GM18520 (cell line): ENCODE results near the gene SNX3.
"Not testable (repeated sequence)": the region's sequence is repeated elsewhere in the genome, so short reads cannot be mapped to it uniquely, and the experiment has no call there.

ENCODE experiments used
- ATAC-seq: cut with Tn5 transposase; IDR thresholded peaks from one replicate; pipeline ENCODE4 v1.9.1; 2021; ENCODE audit not compliant: unreplicated experiment

The SNX3 gene

GRCh38 chr6:108260809-108261569, at the start of gene SNX3:
TSS of gene SNX3 (minus strand) at chr6:108261040. CDS start at chr6:108260921, 119 bp downstream.
- ATAC-seq, result peak; percentile 83

DNA sequence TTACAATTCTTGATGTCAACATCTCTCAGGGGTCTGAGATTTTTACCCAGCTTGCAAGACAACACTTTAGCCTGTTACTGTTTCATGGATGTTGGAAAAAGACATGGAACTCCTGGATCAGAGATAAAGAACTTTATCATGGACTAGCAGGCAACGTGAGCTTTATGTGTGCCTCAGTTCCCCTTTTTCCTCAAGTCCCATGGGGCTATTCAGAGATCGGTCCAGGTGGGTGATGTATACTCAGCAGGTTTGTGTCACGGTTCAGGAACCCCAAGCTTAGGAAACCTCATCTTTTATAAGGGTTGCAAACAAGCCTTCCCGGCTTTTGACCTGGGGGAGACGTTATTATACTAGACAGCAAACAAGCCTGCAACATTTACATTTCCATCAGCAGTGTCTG, 49.0 kb upstream of the SNX3 start:
- ATAC-seq, result no peak

GRCh38 chr6:108308641-108309040, 47.8 kb upstream of the SNX3 start:
- not testable (repeated sequence) for ATAC-seq

- ATAC-seq, result no peak
Observed at GRCh38 chr6:108304646-108305045, 43.8 kb upstream of the SNX3 start.

GRCh38 chr6:108302386-108302785, 41.5 kb upstream of the SNX3 start:
- ATAC-seq, result no peak

DNA sequence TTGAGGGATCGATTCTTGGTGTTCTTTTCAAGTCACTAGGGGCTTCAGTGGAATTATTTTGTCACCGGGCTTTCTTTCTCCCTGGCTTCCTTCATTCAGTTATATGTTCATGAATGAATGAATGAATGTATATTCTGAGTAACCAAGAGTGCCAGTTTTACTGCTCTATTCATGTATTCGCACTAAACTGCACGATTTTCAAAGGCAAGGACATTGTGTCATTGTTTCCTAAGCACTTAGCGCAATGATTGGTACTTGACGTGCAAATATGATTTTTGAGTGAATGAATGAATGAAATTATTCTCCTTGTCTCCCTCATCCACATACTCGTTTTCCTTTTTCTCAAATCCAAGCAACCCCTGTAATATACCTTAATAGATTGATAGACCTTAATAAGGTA, 34.8 kb upstream of the SNX3 start:
- no peak for ATAC-seq

DNA sequence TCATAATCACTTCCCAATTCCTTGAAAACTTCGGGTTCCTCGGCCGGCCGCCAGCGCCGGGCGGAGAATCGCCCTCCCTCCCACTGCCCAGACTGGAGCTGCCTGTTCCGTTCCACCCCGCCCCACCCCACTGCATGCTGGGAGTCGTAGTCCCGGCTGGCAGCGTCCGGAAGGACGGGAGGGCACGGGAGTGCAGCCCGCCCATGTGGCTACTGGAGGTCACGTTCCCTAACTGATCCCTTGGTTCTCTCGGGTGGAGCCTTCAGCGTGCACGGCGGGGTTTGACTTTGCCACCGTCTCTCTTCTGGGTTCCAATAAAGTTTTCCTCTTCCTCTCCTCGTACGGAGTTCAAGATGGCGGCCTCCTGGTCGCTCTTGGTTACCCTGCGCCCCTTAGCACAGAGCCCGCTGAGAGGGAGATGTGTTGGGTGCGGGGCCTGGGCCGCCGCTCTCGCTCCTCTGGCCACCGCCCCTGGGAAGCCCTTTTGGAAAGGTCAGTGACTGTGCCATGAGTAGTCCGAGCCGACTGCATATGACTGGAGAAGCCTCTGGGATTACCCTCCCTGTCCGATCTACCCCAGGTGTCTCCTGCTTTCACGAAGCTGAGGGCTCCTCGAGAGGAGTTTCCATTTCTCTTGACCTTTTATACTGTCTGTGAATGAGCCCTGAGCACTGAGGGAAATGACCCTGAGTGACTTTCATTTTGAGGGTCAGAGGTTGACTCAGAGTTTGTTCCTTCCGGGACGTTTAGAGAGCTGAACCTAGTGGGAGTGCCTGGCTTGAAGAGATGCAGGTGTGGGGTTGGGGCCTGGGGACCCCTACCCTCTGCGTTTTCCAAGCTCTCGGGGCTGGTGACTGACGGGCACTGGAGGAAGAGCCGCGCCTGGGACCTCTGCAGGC, 34.1 kb upstream of the SNX3 start, which contains the start of gene AFG1L:
Gene AFG1L, plus strand, starts transcription at position 328 of the 899 bp plus-strand sequence. Its CDS starts 26 bp downstream, at position 354.
- peak; percentile 62 for ATAC-seq

DNA sequence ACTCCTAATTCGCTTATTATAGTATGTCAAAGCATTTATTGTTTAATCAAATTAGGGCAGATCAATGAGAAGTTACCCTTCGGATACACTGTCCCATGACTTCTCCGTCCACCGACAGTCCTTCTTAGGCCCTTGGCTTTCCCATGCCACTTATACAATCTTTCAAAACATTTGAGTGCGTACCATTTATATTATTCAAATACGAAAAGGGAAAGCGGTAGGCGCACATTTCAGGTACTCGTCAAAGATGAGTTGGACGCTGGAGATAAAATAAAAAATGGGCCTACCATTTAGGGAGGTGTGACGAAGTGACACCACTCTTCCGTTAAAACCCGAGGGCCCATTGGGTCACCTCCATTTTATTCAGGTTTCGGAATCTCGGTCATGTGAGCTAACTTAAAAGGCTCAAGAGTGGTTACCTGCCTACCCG, 33.5 kb upstream of the SNX3 start:
- peak; percentile 5 for ATAC-seq

DNA sequence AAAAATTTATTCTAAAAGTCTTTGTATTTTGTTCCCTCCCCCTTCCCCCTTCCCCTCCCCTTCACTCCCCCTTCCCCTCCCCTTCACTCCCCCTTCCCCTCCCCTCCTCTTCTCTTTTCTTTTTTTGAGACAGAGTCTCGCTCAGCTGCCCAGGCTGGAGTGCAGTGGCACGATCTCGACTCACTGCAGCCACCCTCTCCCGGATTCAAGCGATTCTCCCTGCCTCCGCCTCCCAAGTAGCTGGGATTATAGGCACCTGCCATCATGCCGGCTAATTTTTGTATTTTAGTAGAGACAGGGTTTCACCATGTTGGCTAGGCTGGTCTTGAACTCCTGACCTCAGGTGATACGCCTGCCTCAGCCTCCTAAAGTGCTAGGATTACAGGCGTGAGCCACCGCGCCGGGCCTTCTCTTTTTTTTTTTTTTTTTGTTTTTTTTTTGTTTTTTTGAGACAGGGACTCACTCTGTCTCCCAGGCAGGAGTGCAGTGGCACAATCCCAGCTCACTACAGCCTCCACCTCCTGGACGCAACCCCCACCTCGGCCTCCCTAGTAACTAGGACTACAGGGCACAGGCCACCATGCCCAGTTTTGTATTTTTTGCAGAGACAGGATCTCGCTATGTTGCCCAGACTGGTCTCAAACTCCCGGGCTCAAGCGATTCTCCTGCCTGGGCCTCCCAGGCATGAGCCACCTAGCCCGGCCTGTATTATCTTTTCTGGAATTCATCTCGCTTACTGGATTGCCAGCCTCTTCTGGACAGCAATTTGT, 32.9 kb upstream of the SNX3 start:
- ATAC-seq, result no peak

GRCh38 chr6:108292561-108292960, 31.7 kb upstream of the SNX3 start:
- ATAC-seq, result not testable (repeated sequence)

GRCh38 chr6:108291091-108291490, 30.3 kb upstream of the SNX3 start:
- ATAC-seq, result no peak

DNA sequence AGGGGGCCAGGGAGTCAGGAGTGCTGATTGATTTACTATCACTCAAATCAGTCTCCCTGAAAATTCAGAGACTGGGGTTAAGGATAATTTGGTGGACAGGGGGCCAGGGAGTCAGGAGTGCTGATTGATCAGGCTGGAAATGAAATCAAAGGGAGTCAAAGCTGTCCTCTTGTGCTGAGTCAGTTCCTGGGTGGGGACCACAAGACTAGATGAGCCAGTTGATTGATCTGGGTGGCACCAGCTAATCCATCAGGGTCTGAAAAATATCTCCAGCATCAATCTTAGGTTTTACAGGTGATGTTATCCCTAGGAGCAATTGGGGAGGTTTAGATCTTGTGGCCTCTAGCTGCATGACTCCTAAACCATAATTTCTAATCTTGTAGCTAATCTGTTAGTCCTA, 27.9 kb upstream of the SNX3 start:
- no peak for ATAC-seq

GRCh38 chr6:108287373-108287772, 26.5 kb upstream of the SNX3 start:
- no peak for ATAC-seq

- ATAC-seq, result no peak
Observed at GRCh38 chr6:108286366-108286765, 25.5 kb upstream of the SNX3 start.

- ATAC-seq, result no peak
Observed at GRCh38 chr6:108285381-108285780, 24.5 kb upstream of the SNX3 start.

DNA sequence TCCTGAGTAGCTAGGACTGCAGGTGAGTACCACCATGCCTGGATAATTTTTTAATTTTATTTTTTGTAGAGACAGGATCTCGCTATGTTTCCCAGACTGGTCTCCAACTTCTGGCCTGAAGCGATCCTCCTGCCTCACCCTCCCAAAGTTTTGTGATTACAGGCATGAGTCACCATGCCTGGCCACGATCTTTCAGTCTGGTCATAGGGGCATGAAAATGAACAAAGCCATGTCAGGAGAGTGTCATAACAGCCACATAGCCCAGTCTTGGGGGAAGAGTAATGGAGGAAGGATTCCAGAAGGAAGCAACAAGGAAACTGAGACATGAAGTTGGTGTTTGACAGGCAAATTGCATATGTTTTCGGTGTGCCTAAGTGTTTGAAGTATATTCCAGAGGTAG, 17.0 kb upstream of the SNX3 start:
- ATAC-seq, result no peak

- no peak for ATAC-seq
Observed at GRCh38 chr6:108277295-108277694, 16.5 kb upstream of the SNX3 start.

- ATAC-seq, result no peak
Observed at GRCh38 chr6:108275976-108276375, 15.1 kb upstream of the SNX3 start.

DNA sequence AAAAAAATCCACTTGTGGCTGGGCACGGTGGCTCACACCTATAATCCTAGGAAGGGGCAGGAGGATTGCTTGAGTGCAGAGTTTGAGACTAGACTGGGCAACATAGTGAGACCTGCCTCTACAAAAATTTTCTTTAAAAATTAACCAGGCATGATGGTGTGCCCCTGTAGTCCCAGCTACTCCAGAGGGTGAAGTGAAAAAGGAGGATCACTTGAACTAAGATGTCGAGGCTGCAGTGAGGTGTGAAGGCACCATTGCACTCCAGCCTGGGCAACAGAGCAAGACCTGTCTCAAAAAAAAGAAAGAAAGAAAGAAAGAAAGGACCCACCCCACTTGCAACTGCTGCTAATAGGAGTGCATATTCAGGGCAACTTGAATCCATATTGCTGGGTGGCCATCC, 13.7 kb upstream of the SNX3 start:
- no peak for ATAC-seq

DNA sequence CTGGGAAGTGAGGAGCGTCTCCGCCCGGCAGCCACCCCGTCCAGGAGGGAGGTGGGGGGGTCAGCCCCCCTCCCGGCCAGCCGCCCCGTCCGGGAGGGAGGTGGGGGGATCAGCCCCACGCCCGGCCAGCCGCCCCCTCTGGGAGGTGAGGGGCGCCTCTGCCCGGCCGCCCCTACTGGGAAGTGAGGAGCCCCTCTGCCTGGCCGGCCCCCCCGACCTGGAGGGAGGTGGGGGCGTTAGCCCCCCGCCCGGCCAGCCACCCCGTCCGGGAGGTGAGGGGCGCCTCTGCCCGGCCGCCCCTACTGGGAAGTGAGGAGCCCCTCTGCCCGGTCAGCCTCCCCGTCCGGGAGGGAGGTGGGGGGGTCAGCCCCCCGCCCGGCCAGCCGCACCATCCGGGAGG, 9.1 kb upstream of the SNX3 start:
- ATAC-seq, result not testable (repeated sequence)

- no peak for ATAC-seq
Observed at GRCh38 chr6:108268845-108269244, 8.0 kb upstream of the SNX3 start.
